NCI-H1105 (cell line): ENCODE results near the gene PACS2.
"Not testable (repeated sequence)": the region's sequence is repeated elsewhere in the genome, so short reads cannot be mapped to it uniquely, and the experiment has no call there.

Experiments
- DNase-seq: peaks from one replicate; lab custom pipeline; 2025; lab: John Stamatoyannopoulos, UW

PACS2 gene

DNA sequence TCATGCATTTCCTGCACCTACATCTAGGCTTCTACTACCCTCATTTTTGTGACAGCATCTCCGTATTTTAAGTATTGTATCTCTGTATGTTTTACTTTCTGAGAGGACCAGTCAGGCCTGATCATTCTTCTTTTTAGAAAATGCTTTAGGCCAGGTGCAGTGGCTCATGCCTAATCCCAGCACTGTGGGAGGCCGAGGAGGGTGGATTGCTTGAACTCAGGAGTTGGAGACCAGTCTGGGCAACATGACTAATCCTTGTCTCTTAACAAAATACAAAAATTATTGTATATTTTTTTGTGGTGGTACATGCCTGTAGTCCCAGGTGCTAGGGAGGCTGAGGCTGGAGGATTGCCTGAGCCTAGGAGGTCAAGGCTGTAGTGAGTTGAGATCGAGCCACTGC lies 36.9 kb downstream of the PACS2 start:
- DNase-seq = no peak

GRCh38 chr14:105351920-105352851 lies 37.6 kb downstream of the PACS2 start:
- DNase-seq = peak; percentile 73

- no peak for DNase-seq
Observed at GRCh38 chr14:105353136-105353535, 38.6 kb downstream of the PACS2 start.

GRCh38 chr14:105354541-105354940 lies 40.0 kb downstream of the PACS2 start:
- DNase-seq = no peak

GRCh38 chr14:105355049-105355575 lies 40.6 kb downstream of the PACS2 start:
- DNase-seq = no peak

- DNase-seq = no peak
Observed at GRCh38 chr14:105355850-105356604, 41.5 kb downstream of the PACS2 start.

- no peak for DNase-seq
Observed at GRCh38 chr14:105356927-105357326, 42.4 kb downstream of the PACS2 start.

- no peak for DNase-seq
Observed at GRCh38 chr14:105357626-105358025, 43.1 kb downstream of the PACS2 start.

DNA sequence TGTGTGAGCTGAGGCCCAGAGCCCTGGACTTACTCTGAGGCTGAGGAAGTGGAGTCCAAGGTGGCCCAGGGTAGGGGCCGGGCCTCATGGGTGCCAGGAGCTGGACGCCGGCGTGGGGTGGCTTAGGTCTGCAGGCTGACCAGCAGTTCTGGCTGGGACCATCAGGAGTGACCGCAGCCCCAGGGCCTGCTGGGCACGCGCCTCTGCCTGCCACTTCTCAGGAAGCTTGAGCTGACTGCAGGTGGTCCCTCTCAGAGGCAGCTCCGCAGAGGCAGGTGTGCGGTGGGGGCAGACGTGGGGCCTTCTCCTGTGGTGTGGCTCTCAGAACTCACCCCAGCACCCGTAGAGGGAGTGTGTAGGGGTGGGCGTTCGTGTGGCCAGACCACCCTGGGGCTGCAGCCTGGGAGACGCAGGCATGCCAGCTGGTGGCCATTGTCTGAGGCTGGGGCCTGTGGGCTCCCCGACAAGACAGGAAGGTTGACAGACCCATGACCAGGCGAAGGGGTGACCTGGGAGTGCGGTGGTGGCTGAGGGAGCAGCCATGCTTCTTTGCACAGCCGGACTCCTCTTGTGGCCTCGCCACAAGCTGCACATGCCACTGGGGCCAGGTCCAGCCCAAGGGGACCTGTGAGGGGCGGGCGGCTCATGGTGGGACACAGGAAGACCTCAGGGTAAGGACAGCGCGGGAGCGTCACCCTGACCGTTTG lies 43.7 kb downstream of the PACS2 start:
- no peak for DNase-seq

DNA sequence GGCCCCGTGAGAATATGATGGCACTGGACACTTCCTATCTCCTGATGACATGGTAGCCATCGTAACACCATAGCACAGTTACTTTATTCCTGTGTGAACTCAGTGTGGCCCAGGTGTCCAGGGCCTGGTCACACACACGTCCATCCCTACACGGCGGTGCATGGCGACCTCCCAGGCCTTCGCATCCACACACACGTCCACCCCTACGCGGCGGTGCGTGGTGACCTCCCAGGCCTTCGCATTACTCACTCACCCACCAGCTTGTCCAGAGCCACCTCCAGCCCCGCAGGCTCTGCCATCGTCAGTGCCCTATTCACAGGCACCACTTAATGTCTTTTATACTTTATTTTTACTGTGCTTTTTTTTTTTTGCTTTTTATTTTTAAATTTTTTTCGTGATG lies 44.4 kb downstream of the PACS2 start:
- no peak for DNase-seq

DNA sequence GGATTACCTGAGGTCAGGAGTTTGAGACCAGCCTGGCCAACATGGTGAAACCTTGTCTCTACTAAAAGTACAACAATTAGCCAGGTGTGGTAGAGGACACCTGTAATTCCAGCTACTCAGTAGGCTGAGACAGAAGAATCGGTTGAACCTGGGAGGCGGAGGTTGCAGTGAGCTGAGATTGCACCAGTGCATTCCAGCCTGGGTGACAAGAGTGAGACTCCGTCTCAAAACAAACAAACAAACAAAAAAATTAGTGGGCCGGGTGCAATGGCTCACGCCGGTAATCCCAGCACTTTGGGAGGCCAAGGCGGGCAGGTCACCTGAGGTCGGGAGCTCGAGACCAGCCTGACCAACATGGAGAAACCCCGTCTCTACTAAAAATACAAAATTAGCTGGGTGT lies 46.9 kb downstream of the PACS2 start:
- not testable (repeated sequence) for DNase-seq

DNA sequence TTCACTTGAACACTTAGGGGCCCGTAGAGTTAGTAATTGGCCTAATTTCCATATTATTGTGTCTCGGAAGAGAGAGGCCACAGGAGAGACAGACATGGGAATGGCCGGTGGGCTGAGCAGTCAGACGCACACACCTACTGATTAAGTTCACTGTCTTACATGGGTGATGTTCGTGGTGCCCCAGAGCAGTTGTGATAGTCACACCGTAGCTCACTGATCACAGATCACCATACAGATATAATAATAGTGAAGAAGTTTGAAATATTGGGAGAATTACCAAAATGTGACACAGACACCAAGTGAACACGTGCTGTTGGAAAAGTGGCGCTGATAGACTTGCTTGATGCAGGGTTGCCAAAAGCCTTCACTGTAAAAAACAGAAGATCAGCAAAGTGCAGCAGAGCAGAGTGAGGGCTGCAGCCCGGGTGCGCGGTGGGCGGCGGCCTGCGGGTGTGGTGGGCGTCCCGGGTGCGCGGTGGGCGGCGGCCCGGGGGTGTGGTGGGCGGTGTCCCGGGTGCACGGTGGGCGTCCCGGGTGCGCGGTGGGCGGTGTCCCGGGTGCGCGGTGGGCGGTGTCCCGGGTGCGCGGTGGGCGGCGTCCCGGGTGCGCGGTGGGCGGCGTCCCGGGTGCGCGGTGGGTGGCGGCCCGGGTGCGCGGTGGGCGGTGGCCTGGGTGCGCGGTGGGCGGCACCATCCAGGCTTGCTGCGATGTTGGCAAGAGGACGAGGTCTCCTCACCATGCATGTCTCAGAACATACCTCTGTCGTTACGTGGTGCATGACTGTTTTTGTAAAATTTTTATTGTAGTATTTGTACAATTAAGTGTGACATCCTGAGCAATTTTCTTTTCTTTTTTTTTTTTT lies 49.5 kb downstream of the PACS2 start:
- peak; percentile 32 for DNase-seq

GRCh38 chr14:105365101-105365500 lies 50.6 kb downstream of the PACS2 start:
- no peak for DNase-seq

DNA sequence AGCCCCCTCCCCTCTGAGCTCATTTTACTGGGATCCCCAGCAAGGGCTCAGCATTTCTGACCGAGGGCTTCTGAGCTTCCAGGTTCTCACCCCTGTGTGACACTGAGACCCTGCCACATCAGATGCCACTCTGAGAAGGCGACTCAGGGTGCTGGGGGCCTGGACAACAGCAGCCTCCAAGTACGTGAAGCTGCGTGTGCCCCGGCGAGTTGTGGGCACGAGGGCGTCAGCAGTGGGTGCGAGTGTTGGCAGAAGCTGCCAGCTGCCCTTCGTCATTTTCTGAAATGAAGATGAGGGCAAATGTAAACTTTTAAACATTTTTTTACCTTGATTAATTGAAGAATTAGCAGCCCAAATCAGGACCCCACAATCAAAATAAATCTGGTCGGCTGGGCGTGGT lies 51.1 kb downstream of the PACS2 start:
- DNase-seq = no peak

DNA sequence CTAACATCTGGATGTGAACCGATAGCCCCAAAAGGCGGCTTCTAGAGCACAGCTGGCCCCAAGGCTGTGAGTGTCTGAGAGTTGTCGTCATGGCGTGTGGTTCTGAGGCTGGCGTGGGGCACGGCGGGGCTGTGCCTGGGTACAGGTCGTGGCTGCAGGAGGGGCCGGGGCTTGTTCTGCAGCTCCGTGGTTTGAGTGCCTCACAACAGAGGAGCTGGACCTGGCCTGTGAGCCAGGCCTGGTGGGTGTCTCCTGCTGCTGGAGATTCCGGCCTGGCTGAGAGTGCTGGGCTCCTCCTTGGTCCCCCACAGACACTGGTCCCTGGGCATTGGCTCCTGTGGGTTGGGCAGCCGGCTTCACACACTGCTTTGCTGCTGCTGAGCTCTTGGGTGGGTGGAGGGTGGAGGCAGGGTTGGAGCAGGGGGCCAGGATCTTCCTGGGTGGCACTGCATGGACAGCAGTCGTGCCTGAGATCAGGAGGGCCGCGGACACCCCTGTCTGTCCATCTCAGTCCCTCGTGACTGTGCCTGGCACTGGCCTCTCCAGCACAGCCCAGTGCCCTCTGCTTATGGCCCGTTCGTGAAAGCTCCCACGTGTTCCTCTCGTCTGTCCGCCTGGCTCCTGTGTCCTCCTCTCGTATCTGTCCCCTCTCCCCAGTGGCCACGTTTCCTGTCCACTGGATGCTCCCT lies 52.0 kb downstream of the PACS2 start:
- no peak for DNase-seq

GRCh38 chr14:105367116-105368031 lies 52.8 kb downstream of the PACS2 start:
- DNase-seq = no peak

GRCh38 chr14:105368032-105368417 lies 53.5 kb downstream of the PACS2 start:
- DNase-seq = no peak

DNA sequence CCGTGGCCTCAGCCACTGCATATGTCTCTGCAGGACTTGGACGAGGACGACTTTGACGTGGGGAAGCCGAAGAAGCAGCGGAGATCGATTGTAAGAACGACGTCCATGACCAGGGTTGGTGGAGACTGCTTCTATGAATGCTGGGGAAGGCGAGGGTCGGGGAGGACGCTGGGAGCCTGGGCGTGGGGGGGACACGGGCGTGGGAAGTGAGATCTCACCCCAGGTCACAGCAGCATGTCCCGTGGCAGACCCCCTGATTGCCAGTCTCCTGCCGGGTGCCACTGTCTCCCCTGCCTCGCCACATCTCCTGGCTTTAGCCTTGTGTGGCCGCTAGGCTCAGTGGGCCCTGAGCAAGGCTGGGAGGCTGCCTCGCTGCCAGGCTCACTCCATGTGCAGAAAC lies 53.9 kb downstream of the PACS2 start:
- no peak for DNase-seq

- no peak for DNase-seq
Observed at GRCh38 chr14:105368910-105369652, 54.5 kb downstream of the PACS2 start.
